ENCODE data around the gene REC114. TPM values are rescaled to one million over a fixed set of nuclear protein-coding genes. Genes with fewer than 3 reads are reported as not detected.
A peak's percentile ranks its signal among the peaks of the same experiment; 100 is the strongest.

The REC114 gene
- total and polyA plus RNA-seq, 2 donors (not counting 3 experiments of a cell fraction or from before 2014, with no cell fraction given), result not detected

DNA sequence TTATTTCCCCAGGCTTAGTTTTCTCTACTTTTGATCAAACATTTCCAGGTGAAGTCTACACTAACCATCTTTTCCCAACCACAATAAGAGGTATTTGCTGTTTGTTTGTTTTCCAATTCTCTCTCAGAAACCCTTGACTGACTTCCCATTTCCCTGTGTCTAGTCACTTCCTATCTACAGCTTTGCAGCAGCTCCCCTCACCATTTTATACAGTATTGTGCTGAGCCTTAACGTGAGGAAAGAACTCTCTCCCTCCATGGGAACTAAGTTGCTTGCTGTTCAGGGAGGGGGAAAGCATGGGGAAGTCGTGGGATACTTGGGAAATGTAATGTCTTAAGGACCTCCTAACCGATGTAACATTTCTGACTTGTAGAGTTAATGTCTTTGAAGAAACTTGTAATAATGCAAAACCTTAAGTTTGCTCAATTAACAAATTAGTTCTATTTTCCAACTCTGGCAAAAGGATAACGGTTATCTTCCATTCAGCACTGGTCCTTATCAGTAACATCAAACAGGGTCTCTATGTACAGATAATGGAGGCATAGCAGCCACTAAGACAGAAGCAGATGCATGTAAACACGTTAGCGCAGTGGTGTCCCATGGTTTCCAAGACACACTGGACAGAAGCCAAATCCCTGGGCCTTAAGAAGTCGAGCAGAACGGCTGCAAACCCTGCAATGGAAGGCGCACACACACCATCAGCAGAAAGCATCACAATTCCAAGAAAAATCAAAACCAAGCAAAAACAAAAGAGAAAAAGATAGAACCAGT, 150.5 kb downstream of the REC114 start:
- no TSS peak for BruUV-seq (replicated peaks)
- Histone ChIP-seq H3K36me3 (ENCODE audit: control insufficient read depth in 2 of 2, extremely low read depth in 1 of 2, insufficient read depth in 2 of 2, low read length in 2 of 2) (no peaks in the 10 kb centered on the region), H2AFZ (ENCODE audit: low read depth, low read length) (no peak overlapping the region), H3K9me3 (replicated peaks; ENCODE audit: control insufficient read depth, insufficient read depth, low read length) (no peaks in the 10 kb centered on the region), H3K4me3 (replicated peaks in 1 of 3; ENCODE audit: insufficient read depth in 1 of 3, low read depth in 1 of 3, low read length in 3 of 3) (no peak overlapping the region), H3K27ac (ENCODE audit: insufficient read depth, low read depth, low read length) (no peak overlapping the region), H3K4me2 (ENCODE audit: insufficient read depth, low read length) (no peak overlapping the region), H3K9me1 (replicated peaks; ENCODE audit: control insufficient read depth, extremely low read depth, insufficient read depth, low read length) (no peaks in the 10 kb centered on the region), H3K27me3 (ENCODE audit: control insufficient read depth in 2 of 2, insufficient read depth in 2 of 2, low read length in 2 of 2) (no peaks in the 10 kb centered on the region), H3K4me1 (ENCODE audit: control insufficient read depth, extremely low read depth, insufficient read depth, low read length) (peaks cover 6% of the 10 kb centered on the region), H4K20me1 (replicated peaks; ENCODE audit: control insufficient read depth, extremely low read depth, insufficient read depth, low read length) (peaks cover 3% of the 10 kb centered on the region), H3K79me2 (ENCODE audit: control insufficient read depth, insufficient read depth, low read length) (peaks cover 33% of the 10 kb centered on the region), H3K9ac (replicated peaks; ENCODE audit: extremely low read depth, insufficient read depth, low read length) (no peak overlapping the region)
- CTCF ChIA-PET, result interaction anchor here (0.6 to 1.3 kb wide), 4 partner anchors 17 to 111 kb away, joined by 3 to 5 read pairs (median 4); no protein-coding TSS in a partner anchor
- intact Hi-C loops (cut with micrococcal nuclease) (no loop called here), dilution Hi-C loops (cut with MboI; ENCODE audit: extremely low pct_ligation_motif_present, low sequenced_read_pairs) (no loop called here)
- FAIRE-seq, result peak; percentile 64
- peak; percentile 24 for DNase-seq (ENCODE audit: low read depth, low spot score)
- no peak for TF ChIP-seq POLR2A (IDR thresholded peaks at IDR 0.05; ENCODE audit: low read depth, low read length)
- no peak for TF ChIP-seq POLR2AphosphoS5 (IDR thresholded peaks at IDR 0.05; ENCODE audit: insufficient read depth, low read depth, low read length)
- TF ChIP-seq, protein P1, sequence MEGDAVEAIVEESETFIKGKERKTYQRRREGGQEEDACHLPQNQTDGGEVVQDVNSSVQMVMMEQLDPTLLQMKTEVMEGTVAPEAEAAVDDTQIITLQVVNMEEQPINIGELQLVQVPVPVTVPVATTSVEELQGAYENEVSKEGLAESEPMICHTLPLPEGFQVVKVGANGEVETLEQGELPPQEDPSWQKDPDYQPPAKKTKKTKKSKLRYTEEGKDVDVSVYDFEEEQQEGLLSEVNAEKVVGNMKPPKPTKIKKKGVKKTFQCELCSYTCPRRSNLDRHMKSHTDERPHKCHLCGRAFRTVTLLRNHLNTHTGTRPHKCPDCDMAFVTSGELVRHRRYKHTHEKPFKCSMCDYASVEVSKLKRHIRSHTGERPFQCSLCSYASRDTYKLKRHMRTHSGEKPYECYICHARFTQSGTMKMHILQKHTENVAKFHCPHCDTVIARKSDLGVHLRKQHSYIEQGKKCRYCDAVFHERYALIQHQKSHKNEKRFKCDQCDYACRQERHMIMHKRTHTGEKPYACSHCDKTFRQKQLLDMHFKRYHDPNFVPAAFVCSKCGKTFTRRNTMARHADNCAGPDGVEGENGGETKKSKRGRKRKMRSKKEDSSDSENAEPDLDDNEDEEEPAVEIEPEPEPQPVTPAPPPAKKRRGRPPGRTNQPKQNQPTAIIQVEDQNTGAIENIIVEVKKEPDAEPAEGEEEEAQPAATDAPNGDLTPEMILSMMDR (IDR thresholded peaks at IDR 0.05; ENCODE audit: extremely low read depth in 1 of 2, insufficient read depth in 1 of 2, low read depth in 1 of 2, low read length in 2 of 2), result no peak
- no peak for TF ChIP-seq EZH2 (IDR thresholded peaks at IDR 0.05; ENCODE audit: borderline replicate concordance, low read depth, low read length, severe bottlenecking)
- TF ChIP-seq GATA2 (IDR thresholded peaks at IDR 0.05; ENCODE audit: insufficient read depth, insufficient read length, low read depth, low read length), result no peak
- TF ChIP-seq FOS (IDR thresholded peaks at IDR 0.05; ENCODE audit: borderline replicate concordance, insufficient read depth, low read length), result no peak
- TF ChIP-seq JUN (IDR thresholded peaks at IDR 0.05; ENCODE audit: borderline replicate concordance, insufficient read depth, insufficient read length, low read depth), result no peak
- TF ChIP-seq, protein P2, sequence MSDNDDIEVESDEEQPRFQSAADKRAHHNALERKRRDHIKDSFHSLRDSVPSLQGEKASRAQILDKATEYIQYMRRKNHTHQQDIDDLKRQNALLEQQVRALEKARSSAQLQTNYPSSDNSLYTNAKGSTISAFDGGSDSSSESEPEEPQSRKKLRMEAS (IDR thresholded peaks at IDR 0.05; ENCODE audit: insufficient read depth, insufficient read length), result no peak
- no peak for TF ChIP-seq MYC (IDR thresholded peaks at IDR 0.05; ENCODE audit: low read depth, low read length)
- POLR2A ChIA-PET, result no interaction called here
